Liver (tissue), 9 donors: ENCODE results near the gene TAL1. TPM values are rescaled to one million over a fixed set of nuclear protein-coding genes. Genes with fewer than 3 reads are reported as not detected.

Source experiments
- DNase-seq: peaks from one replicate; pipeline ENCODE4 v3.0.0-alpha.2; 2017; ENCODE audit warnings: low spot score
- H3K27ac ChIP-seq, 2 donors: one replicate each; pipeline ENCODE4 v1.7.0; 2013; ENCODE audit warnings: inconsistent platforms in 2 of 2, low read length in 2 of 2, control low read depth in 1 of 2, low read depth in 1 of 2, mild to moderate bottlenecking in 1 of 2
- H3K27me3 ChIP-seq, 4 donors: one replicate each; pipeline versions ENCODE4 v1.6.1 to v1.7.0; 2013; ENCODE audit warnings: low read length in 3 of 4, inconsistent platforms in 1 of 4, mild to moderate bottlenecking in 1 of 4, moderate library complexity in 1 of 4; ENCODE audit not compliant: control insufficient read depth in 4 of 4, insufficient read depth in 4 of 4
- H3K36me3 ChIP-seq, 4 donors: one replicate each; pipeline versions ENCODE4 v1.6.1 to v1.7.0; 2013; ENCODE audit warnings: low read length in 3 of 4, mild to moderate bottlenecking in 3 of 4, low read depth in 1 of 4, moderate library complexity in 1 of 4; ENCODE audit not compliant: control insufficient read depth in 4 of 4, insufficient read depth in 3 of 4
- H3K4me1 ChIP-seq, 4 donors: one replicate each; pipeline versions ENCODE4 v1.6.1 to v1.7.0; 2013; ENCODE audit warnings: low read length in 3 of 4, mild to moderate bottlenecking in 3 of 4, moderate library complexity in 1 of 4; ENCODE audit not compliant: control insufficient read depth in 4 of 4, insufficient read depth in 4 of 4
- H3K4me3 ChIP-seq, 3 donors: one replicate each; pipeline versions ENCODE4 v1.6.1 to v1.7.0; 2013; ENCODE audit warnings: low read length in 3 of 3, control low read depth in 1 of 3, low read depth in 1 of 3, mild to moderate bottlenecking in 1 of 3
- H3K9ac ChIP-seq, 2 donors: one replicate each; pipeline ENCODE4 v1.7.0; 2013; ENCODE audit warnings: low read length in 2 of 2, mild to moderate bottlenecking in 2 of 2, moderate library complexity in 2 of 2, control low read depth in 1 of 2, low read depth in 1 of 2
- H3K9me3 ChIP-seq, 4 donors: one replicate each; pipeline versions ENCODE4 v1.6.1 to v1.7.0; 2013; ENCODE audit warnings: low read length in 3 of 4; ENCODE audit not compliant: control insufficient read depth in 4 of 4
- EGR1 ChIP-seq, 2 donors: IDR thresholded peaks; 2 replicates each; pipeline ENCODE4 v1.6.1; 2016 to 2018; ENCODE audit warnings: antibody characterized with exemption in 2 of 2, low read depth in 2 of 2
- FOXA1 ChIP-seq: IDR thresholded peaks from 2 replicates; pipeline ENCODE4 v1.6.1; 2016; ENCODE audit warnings: antibody characterized with exemption
- FOXA2 ChIP-seq: IDR thresholded peaks from 2 replicates; pipeline ENCODE4 v1.6.1; 2016; ENCODE audit warnings: antibody characterized with exemption
- GABPA ChIP-seq, 2 donors: IDR thresholded peaks in 1 of 2; conservative IDR thresholded peaks in 1 of 2; 2 replicates each; pipeline ENCODE4 v1.6.1; 2016; ENCODE audit warnings: antibody characterized with exemption in 2 of 2, mild to moderate bottlenecking in 1 of 2, moderate library complexity in 1 of 2
- HNF4A ChIP-seq, 2 donors: conservative IDR thresholded peaks; 2 replicates each; pipeline ENCODE4 v1.6.1; 2016; ENCODE audit warnings: antibody characterized with exemption in 2 of 2, mild to moderate bottlenecking in 2 of 2
- HNF4G ChIP-seq: IDR thresholded peaks from 2 replicates; pipeline ENCODE4 v1.6.1; 2016; ENCODE audit warnings: antibody characterized with exemption
- JUND ChIP-seq, 2 donors: IDR thresholded peaks; 2 replicates each; pipeline ENCODE4 v1.6.1; 2016; ENCODE audit warnings: antibody characterized with exemption in 2 of 2
- NR2F2 ChIP-seq: IDR thresholded peaks from 2 replicates; pipeline ENCODE4 v1.6.1; 2016; ENCODE audit warnings: antibody characterized with exemption
- RAD21 ChIP-seq, 2 donors: IDR thresholded peaks; 2 replicates each; pipeline ENCODE4 v1.6.1; 2016; ENCODE audit warnings: antibody characterized with exemption in 2 of 2, mild to moderate bottlenecking in 2 of 2
- RXRA ChIP-seq, 2 donors: IDR thresholded peaks; 2 replicates each; pipeline ENCODE4 v1.6.1; 2017 to 2018; ENCODE audit warnings: antibody characterized with exemption in 2 of 2, mild to moderate bottlenecking in 1 of 2
- SP1 ChIP-seq: IDR thresholded peaks from 2 replicates; pipeline ENCODE4 v1.6.1; 2018; ENCODE audit warnings: antibody characterized with exemption, mild to moderate bottlenecking
- TAF1 ChIP-seq: conservative IDR thresholded peaks from 2 replicates; pipeline ENCODE4 v1.6.1; 2016; ENCODE audit warnings: antibody characterized with exemption, mild to moderate bottlenecking
- YY1 ChIP-seq: IDR thresholded peaks from 2 replicates; pipeline ENCODE4 v1.6.1; 2016; ENCODE audit warnings: antibody characterized with exemption, mild to moderate bottlenecking
- WGBS: extraction: QIAGEN DNeasy Blood & Tissue Kit; methylation state at CpG from one replicate; pipeline ENCODE4 v1.1.7; 2013; 5-methylcytosine and 5-hydroxymethylcytosine counted together
- polyA plus RNA-seq, 2 donors: library from polyadenylated mRNA; stranded (reverse) in 1 of 2; unstranded in 1 of 2; fragments of 200-250 nt in 1 of 2; fragments of >200 nt in 1 of 2; fragmentation: Nextera tagmentation in 1 of 2; extraction: Ambion mirVana in 1 of 2; gene quantifications; one replicate each; pipeline versions ENCODE4 v1.2.1 to v1.2.3, GENCODE V29; 2013 to 2015
- total RNA-seq, 2 donors: library from RNA; depleted of rRNA; stranded (reverse); fragments of >200 nt; gene quantifications; one replicate each; pipeline ENCODE4 v1.2.3, GENCODE V29; 2014
- TF ChIP-seq, protein P1 (sequence below): IDR thresholded peaks from 2 replicates; pipeline ENCODE4 v1.6.1; 2016; ENCODE audit warnings: antibody characterized with exemption, mild to moderate bottlenecking
- TF ChIP-seq, protein P2 (sequence below): IDR thresholded peaks from 2 replicates; pipeline ENCODE4 v1.6.1; 2016; ENCODE audit warnings: antibody characterized with exemption
- TF ChIP-seq, protein P3 (sequence below): fragments of 150-350 bp; IDR thresholded peaks from 2 replicates; pipeline ENCODE4 v1.5.1; 2017; ENCODE audit warnings: improper control_type of control experiment, low read depth, low read length; ENCODE audit not compliant: missing input control
- TF ChIP-seq, protein P4 (sequence below): IDR thresholded peaks from 2 replicates; pipeline ENCODE4 v1.6.1; 2016; ENCODE audit warnings: antibody characterized with exemption
- TF ChIP-seq, protein P5 (sequence below): IDR thresholded peaks from 2 replicates; pipeline ENCODE4 v1.6.1; 2016; ENCODE audit warnings: antibody characterized with exemption
- donor health status: healthy.
- donor health status: healthy.
- donor health status: healthy.
- donor health status: healthy.
- donor health status: healthy.

TAL1 gene
- total and polyA plus RNA-seq, 4 donors = 0.79 to 184 (median 2.3) TPM

DNA sequence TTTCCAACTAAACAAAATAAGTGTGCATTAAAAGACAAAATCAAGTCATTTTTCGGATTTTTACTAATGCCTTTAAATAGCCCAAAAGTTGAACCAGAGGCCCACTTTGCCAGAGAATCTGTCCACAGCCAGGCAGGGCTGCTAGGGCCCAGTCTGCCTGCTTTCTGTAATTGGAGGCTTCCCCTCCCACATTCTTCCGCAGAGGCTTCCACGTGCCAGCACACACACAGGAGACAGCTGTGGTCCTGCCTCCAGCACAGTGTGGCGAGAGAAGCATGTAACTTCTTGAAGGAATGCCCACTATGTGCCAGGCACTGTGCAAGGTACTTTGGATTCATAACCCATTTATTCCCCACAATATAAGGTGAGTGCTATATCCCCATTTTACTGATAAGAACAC lies 30.8 kb downstream of the TAL1 start:
- TF ChIP-seq, protein P1, sequence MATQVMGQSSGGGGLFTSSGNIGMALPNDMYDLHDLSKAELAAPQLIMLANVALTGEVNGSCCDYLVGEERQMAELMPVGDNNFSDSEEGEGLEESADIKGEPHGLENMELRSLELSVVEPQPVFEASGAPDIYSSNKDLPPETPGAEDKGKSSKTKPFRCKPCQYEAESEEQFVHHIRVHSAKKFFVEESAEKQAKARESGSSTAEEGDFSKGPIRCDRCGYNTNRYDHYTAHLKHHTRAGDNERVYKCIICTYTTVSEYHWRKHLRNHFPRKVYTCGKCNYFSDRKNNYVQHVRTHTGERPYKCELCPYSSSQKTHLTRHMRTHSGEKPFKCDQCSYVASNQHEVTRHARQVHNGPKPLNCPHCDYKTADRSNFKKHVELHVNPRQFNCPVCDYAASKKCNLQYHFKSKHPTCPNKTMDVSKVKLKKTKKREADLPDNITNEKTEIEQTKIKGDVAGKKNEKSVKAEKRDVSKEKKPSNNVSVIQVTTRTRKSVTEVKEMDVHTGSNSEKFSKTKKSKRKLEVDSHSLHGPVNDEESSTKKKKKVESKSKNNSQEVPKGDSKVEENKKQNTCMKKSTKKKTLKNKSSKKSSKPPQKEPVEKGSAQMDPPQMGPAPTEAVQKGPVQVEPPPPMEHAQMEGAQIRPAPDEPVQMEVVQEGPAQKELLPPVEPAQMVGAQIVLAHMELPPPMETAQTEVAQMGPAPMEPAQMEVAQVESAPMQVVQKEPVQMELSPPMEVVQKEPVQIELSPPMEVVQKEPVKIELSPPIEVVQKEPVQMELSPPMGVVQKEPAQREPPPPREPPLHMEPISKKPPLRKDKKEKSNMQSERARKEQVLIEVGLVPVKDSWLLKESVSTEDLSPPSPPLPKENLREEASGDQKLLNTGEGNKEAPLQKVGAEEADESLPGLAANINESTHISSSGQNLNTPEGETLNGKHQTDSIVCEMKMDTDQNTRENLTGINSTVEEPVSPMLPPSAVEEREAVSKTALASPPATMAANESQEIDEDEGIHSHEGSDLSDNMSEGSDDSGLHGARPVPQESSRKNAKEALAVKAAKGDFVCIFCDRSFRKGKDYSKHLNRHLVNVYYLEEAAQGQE = no peak
- no peak for TF ChIP-seq YY1
- TF ChIP-seq, protein P2, sequence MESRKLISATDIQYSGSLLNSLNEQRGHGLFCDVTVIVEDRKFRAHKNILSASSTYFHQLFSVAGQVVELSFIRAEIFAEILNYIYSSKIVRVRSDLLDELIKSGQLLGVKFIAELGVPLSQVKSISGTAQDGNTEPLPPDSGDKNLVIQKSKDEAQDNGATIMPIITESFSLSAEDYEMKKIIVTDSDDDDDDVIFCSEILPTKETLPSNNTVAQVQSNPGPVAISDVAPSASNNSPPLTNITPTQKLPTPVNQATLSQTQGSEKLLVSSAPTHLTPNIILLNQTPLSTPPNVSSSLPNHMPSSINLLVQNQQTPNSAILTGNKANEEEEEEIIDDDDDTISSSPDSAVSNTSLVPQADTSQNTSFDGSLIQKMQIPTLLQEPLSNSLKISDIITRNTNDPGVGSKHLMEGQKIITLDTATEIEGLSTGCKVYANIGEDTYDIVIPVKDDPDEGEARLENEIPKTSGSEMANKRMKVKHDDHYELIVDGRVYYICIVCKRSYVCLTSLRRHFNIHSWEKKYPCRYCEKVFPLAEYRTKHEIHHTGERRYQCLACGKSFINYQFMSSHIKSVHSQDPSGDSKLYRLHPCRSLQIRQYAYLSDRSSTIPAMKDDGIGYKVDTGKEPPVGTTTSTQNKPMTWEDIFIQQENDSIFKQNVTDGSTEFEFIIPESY = no peak
- TF ChIP-seq EGR1 (IDR thresholded peaks at IDR 0.05; ENCODE audit: low read depth in 2 of 2) = no peak
- no peak for TF ChIP-seq JUND (IDR thresholded peaks at IDR 0.05)
- TF ChIP-seq TAF1 = no peak
- no peak for TF ChIP-seq NR2F2
- H3K9ac ChIP-seq = no peak overlapping the region
- no peak overlapping the region for H3K4me3 ChIP-seq
- no peaks in the 10 kb centered on the region for H3K36me3 ChIP-seq
- H3K27ac ChIP-seq = no peak overlapping the region
- no peaks in the 10 kb centered on the region for H3K9me3 ChIP-seq
- H3K4me1 ChIP-seq = no peaks in the 10 kb centered on the region
- no peak for DNase-seq
- 73% methylated on average over 4 of the region's 4 CpGs for WGBS
- H3K27me3 ChIP-seq = peaks cover 0 to 2% (median 0%) of the 10 kb centered on the region in 4 donors

DNA sequence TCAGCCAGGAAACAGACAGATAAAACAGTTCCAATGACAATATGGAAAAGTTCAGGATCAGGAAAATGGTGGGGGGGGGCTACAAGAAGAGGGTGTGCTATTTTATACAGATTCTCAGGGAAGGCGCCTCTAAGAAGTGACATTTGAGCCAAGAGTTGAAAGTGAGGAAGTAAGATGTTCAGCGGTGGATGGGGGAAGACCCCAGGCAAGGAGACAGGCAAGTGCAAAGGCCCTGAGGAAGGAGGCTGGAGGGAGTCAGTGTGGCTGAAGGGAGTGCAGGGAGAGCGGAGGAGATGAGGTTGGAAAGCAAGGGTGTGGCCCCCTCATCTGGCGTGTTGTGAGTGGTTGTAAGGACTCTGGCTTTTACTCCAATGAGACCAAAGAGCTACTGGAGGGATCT lies 33.8 kb downstream of the TAL1 start:
- H3K4me1 ChIP-seq = no peaks in the 10 kb centered on the region
- no peak for TF ChIP-seq FOXA1
- TF ChIP-seq RXRA (IDR thresholded peaks at IDR 0.05) = no peak
- no peak for TF ChIP-seq HNF4A (conservative IDR thresholded peaks at IDR 0.05)
- TF ChIP-seq TAF1 = no peak
- no peak for TF ChIP-seq SP1
- no peak for TF ChIP-seq GABPA (IDR thresholded peaks at IDR 0.05 in 1 of 2, conservative IDR thresholded peaks at IDR 0.05 in 1 of 2)
- no peak for TF ChIP-seq JUND (IDR thresholded peaks at IDR 0.05)
- TF ChIP-seq YY1 = no peak
- TF ChIP-seq HNF4G = no peak
- TF ChIP-seq, protein P3, sequence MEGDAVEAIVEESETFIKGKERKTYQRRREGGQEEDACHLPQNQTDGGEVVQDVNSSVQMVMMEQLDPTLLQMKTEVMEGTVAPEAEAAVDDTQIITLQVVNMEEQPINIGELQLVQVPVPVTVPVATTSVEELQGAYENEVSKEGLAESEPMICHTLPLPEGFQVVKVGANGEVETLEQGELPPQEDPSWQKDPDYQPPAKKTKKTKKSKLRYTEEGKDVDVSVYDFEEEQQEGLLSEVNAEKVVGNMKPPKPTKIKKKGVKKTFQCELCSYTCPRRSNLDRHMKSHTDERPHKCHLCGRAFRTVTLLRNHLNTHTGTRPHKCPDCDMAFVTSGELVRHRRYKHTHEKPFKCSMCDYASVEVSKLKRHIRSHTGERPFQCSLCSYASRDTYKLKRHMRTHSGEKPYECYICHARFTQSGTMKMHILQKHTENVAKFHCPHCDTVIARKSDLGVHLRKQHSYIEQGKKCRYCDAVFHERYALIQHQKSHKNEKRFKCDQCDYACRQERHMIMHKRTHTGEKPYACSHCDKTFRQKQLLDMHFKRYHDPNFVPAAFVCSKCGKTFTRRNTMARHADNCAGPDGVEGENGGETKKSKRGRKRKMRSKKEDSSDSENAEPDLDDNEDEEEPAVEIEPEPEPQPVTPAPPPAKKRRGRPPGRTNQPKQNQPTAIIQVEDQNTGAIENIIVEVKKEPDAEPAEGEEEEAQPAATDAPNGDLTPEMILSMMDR = no peak
- TF ChIP-seq, protein P4, sequence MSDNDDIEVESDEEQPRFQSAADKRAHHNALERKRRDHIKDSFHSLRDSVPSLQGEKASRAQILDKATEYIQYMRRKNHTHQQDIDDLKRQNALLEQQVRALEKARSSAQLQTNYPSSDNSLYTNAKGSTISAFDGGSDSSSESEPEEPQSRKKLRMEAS = no peak
- TF ChIP-seq RAD21 (IDR thresholded peaks at IDR 0.05) = no peak
- TF ChIP-seq, protein P1 = no peak
- TF ChIP-seq NR2F2 = no peak
- TF ChIP-seq, protein P5, sequence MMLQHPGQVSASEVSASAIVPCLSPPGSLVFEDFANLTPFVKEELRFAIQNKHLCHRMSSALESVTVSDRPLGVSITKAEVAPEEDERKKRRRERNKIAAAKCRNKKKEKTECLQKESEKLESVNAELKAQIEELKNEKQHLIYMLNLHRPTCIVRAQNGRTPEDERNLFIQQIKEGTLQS = no peak
- no peak for TF ChIP-seq EGR1 (IDR thresholded peaks at IDR 0.05; ENCODE audit: low read depth in 2 of 2)
- no peak for TF ChIP-seq FOXA2
- TF ChIP-seq, protein P2 = no peak
- no peak overlapping the region for H3K27ac ChIP-seq
- DNase-seq = no peak
- 84% methylated on average over 4 of the region's 4 CpGs for WGBS
- no peak overlapping the region for H3K9ac ChIP-seq
- no peaks in the 10 kb centered on the region for H3K9me3 ChIP-seq
- H3K36me3 ChIP-seq = no peaks in the 10 kb centered on the region
- no peak overlapping the region for H3K4me3 ChIP-seq
- peaks cover 0 to 2% (median 0%) of the 10 kb centered on the region in 4 donors for H3K27me3 ChIP-seq
